Osteoblast (primary cell): ENCODE measurements around the gene SDC3. TPM values are rescaled to one million over a fixed set of nuclear protein-coding genes. Genes with fewer than 3 reads are reported as not detected.

ENCODE experiments used
- DNase-seq: peaks from one replicate; pipeline ENCODE4 v3.0.0; 2011; ENCODE audit warnings: low spot score, mixed read lengths; ENCODE audit not compliant: insufficient read length; ENCODE audit errors: missing footprints
- H2AFZ ChIP-seq: 2 replicates; pipeline ENCODE4 v1.6.0; 2011; ENCODE audit warnings: mild to moderate bottlenecking, low read length
- H3K27ac ChIP-seq: 2 replicates; pipeline ENCODE4 v1.5.1; 2011; ENCODE audit warnings: mild to moderate bottlenecking, low read depth, low read length, moderate library complexity
- H3K27me3 ChIP-seq: 2 replicates; pipeline ENCODE4 v1.6.0; 2012; ENCODE audit warnings: mild to moderate bottlenecking, control low read depth, inconsistent platforms, low read length, moderate library complexity; ENCODE audit not compliant: insufficient read depth
- H3K36me3 ChIP-seq: 2 replicates; pipeline ENCODE4 v1.5.1; 2011; ENCODE audit warnings: mild to moderate bottlenecking, low read length, control low read depth, moderate library complexity; ENCODE audit not compliant: insufficient read depth
- H3K4me1 ChIP-seq: 2 replicates; pipeline ENCODE4 v1.5.1; 2011; ENCODE audit warnings: mild to moderate bottlenecking, low read length, control low read depth, moderate library complexity; ENCODE audit not compliant: insufficient read depth
- H3K4me2 ChIP-seq: 2 replicates; pipeline ENCODE4 v1.6.0; 2011; ENCODE audit warnings: mild to moderate bottlenecking, low read length; ENCODE audit not compliant: insufficient read depth
- H3K4me3 ChIP-seq: fragments of 200-600 bp; sonication (generic); 3 replicates; pipeline ENCODE4 v1.5.1; 2012; ENCODE audit warnings: mild to moderate bottlenecking, low read length, inconsistent platforms; ENCODE audit not compliant: insufficient read depth
- H3K79me2 ChIP-seq: 2 replicates; pipeline ENCODE4 v1.6.0; 2012; ENCODE audit warnings: mild to moderate bottlenecking, low read length, control low read depth, inconsistent platforms; ENCODE audit not compliant: insufficient read depth
- H3K9me3 ChIP-seq: 2 replicates; pipeline ENCODE4 v1.5.1; 2011; ENCODE audit warnings: low read depth, low read length, control low read depth
- H4K20me1 ChIP-seq: 2 replicates; pipeline ENCODE4 v1.6.0; 2012; ENCODE audit warnings: mild to moderate bottlenecking, low read length, control low read depth; ENCODE audit not compliant: insufficient read depth
- small RNA-seq: library from RNA; depleted of rRNA; stranded (forward); fragments of <200 nt; gene quantifications from one replicate; pipeline ENCODE3, GENCODE V24; 2012
- total RNA-seq: library from RNA; depleted of rRNA; stranded (reverse); fragments of >200 nt; gene quantifications from 2 replicates; pipeline ENCODE4 v1.2.3, GENCODE V29; 2012
- TF ChIP-seq, protein P1 (sequence below): IDR thresholded peaks from 2 replicates; pipeline ENCODE4 v1.5.1; 2011; ENCODE audit warnings: mild to moderate bottlenecking, low read depth, low read length, moderate library complexity; ENCODE audit errors: extremely low read depth

SDC3 gene
- total RNA-seq, 1 donor, result 39.8 TPM

- DNase-seq, result no peak
- peaks cover 13% of the 10 kb centered on the region for H3K27me3 ChIP-seq
- no peak overlapping the region for H3K4me2 ChIP-seq
- no peaks in the 10 kb centered on the region for H3K9me3 ChIP-seq
- H3K36me3 ChIP-seq, result no peaks in the 10 kb centered on the region
- no peaks in the 10 kb centered on the region for H4K20me1 ChIP-seq
- H3K4me1 ChIP-seq, result peaks cover 30% of the 10 kb centered on the region
- no peak overlapping the region for H2AFZ ChIP-seq
- TF ChIP-seq, protein P1, sequence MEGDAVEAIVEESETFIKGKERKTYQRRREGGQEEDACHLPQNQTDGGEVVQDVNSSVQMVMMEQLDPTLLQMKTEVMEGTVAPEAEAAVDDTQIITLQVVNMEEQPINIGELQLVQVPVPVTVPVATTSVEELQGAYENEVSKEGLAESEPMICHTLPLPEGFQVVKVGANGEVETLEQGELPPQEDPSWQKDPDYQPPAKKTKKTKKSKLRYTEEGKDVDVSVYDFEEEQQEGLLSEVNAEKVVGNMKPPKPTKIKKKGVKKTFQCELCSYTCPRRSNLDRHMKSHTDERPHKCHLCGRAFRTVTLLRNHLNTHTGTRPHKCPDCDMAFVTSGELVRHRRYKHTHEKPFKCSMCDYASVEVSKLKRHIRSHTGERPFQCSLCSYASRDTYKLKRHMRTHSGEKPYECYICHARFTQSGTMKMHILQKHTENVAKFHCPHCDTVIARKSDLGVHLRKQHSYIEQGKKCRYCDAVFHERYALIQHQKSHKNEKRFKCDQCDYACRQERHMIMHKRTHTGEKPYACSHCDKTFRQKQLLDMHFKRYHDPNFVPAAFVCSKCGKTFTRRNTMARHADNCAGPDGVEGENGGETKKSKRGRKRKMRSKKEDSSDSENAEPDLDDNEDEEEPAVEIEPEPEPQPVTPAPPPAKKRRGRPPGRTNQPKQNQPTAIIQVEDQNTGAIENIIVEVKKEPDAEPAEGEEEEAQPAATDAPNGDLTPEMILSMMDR, result no peak
- no peak overlapping the region for H3K4me3 ChIP-seq
- H3K79me2 ChIP-seq, result no peaks in the 10 kb centered on the region
- no peak overlapping the region for H3K27ac ChIP-seq
These were observed 88.3 kb downstream of the SDC3 start for GRCh38 chr1:30820299-30820698.

Small RNAs within 50 kb of the gene (small RNA-seq; reads per million reads assigned to genes)
- not detected for gene RN7SKP91
- not detected for gene RN7SL371P

Other genes starting within 250 kb of the SDC3 start
- gene MATN1, start 185.2 kb downstream of the SDC3 start, total RNA-seq, result under 0.01 TPM in 1 of 2 replicates, not detected in the other
- 0.72 and 1.8 TPM in 2 replicates for gene LAPTM5, start 151.0 kb downstream of the SDC3 start, total RNA-seq
- 68.8 and 69.5 TPM in 2 replicates for gene PUM1, start 157.0 kb upstream of the SDC3 start, total RNA-seq